Endodermal cell (in vitro differentiated cells): ENCODE measurements around the gene TMEM231. TPM values are rescaled to one million over a fixed set of nuclear protein-coding genes. Genes with fewer than 3 reads are reported as not detected.
"Not testable (repeated sequence)": the region's sequence is repeated elsewhere in the genome, so short reads cannot be mapped to it uniquely, and the experiment has no call there.

Experiments used
- DNase-seq: peaks from one replicate; pipeline ENCODE4 v3.0.0-alpha.2; 2017
- H3K27ac ChIP-seq: 2 replicates; pipeline ENCODE4 v1.5.1; 2013; ENCODE audit warnings: mild to moderate bottlenecking, low read depth, low read length, moderate library complexity
- H3K27me3 ChIP-seq: 2 replicates; pipeline ENCODE4 v1.6.1; 2013; ENCODE audit warnings: mild to moderate bottlenecking, low read length, moderate library complexity; ENCODE audit not compliant: insufficient read depth, control insufficient read depth, poor library complexity, severe bottlenecking
- H3K36me3 ChIP-seq: 2 replicates; pipeline ENCODE4 v1.7.0; 2013; ENCODE audit warnings: mild to moderate bottlenecking, low read length, moderate library complexity; ENCODE audit not compliant: control insufficient read depth, insufficient read depth
- H3K4me1 ChIP-seq: one replicate; pipeline ENCODE4 v1.7.0; 2013; ENCODE audit warnings: low read length; ENCODE audit not compliant: control insufficient read depth, insufficient read depth
- H3K4me3 ChIP-seq: 2 replicates; pipeline ENCODE4 v1.5.1; 2013; ENCODE audit warnings: mild to moderate bottlenecking, low read length, moderate library complexity
- H3K9ac ChIP-seq: 2 replicates; pipeline ENCODE4 v1.6.1; 2013; ENCODE audit warnings: mild to moderate bottlenecking, low read length, moderate library complexity; ENCODE audit not compliant: poor library complexity, severe bottlenecking; ENCODE audit errors: extremely low read depth
- H3K9me3 ChIP-seq: 2 replicates; pipeline ENCODE4 v1.6.1; 2013; ENCODE audit warnings: mild to moderate bottlenecking, low read length, moderate library complexity; ENCODE audit not compliant: control insufficient read depth
- H3K27ac Mint-ChIP-seq: 2 replicates; pipeline ENCODE4 v1.8.0; 2020; ENCODE audit warnings: mixed read lengths
- H3K27me3 Mint-ChIP-seq: 2 replicates; pipeline ENCODE4 v1.8.0; 2021; ENCODE audit warnings: mild to moderate bottlenecking, mixed read lengths; ENCODE audit not compliant: insufficient read depth
- H3K36me3 Mint-ChIP-seq: 2 replicates; pipeline ENCODE4 v1.8.0; 2020; ENCODE audit warnings: low read depth, mixed read lengths
- H3K4me1 Mint-ChIP-seq: 2 replicates; pipeline ENCODE4 v1.8.0; 2020; ENCODE audit warnings: mixed read lengths
- H3K4me3 Mint-ChIP-seq: 2 replicates; pipeline ENCODE4 v1.8.0; 2020; ENCODE audit warnings: mild to moderate bottlenecking, moderate library complexity, mixed read lengths
- H3K9me3 Mint-ChIP-seq: 2 replicates; pipeline ENCODE4 v1.8.0; 2020; ENCODE audit warnings: mild to moderate bottlenecking, mixed read lengths
- WGBS, 2 experiments: methylation state at CpG; one replicate each; pipeline versions ENCODE4 v1.1.5 to v1.1.7; 2013; ENCODE audit warnings: missing lambda C conversion rate in 2 of 2, mixed read lengths in 1 of 2; ENCODE audit not compliant: insufficient coverage in 1 of 2, insufficient read length in 1 of 2; 5-methylcytosine and 5-hydroxymethylcytosine counted together
- total RNA-seq, 2 donors: library from RNA; stranded (reverse); fragmentation: NEBNext Ultra II Directional in 1 of 2; extraction: Animal tissue kit (Norgen Biotek cat#: 25700) in 1 of 2; gene quantifications; 2 replicates in 1 of 2; 3 replicates in 1 of 2; pipeline ENCODE4 v1.2.1, GENCODE V29; 2021
- TF ChIP-seq, protein P1 (sequence below): fragments of 200-600 bp; sonication (generic); conservative IDR thresholded peaks from 2 replicates; pipeline ENCODE4 v1.5.0; 2021; ENCODE audit warnings: antibody characterized with exemption, mild to moderate bottlenecking

TMEM231 gene
- total RNA-seq, 2 donors from 2014 or later, result 11.9 to 15.7 TPM

DNA sequence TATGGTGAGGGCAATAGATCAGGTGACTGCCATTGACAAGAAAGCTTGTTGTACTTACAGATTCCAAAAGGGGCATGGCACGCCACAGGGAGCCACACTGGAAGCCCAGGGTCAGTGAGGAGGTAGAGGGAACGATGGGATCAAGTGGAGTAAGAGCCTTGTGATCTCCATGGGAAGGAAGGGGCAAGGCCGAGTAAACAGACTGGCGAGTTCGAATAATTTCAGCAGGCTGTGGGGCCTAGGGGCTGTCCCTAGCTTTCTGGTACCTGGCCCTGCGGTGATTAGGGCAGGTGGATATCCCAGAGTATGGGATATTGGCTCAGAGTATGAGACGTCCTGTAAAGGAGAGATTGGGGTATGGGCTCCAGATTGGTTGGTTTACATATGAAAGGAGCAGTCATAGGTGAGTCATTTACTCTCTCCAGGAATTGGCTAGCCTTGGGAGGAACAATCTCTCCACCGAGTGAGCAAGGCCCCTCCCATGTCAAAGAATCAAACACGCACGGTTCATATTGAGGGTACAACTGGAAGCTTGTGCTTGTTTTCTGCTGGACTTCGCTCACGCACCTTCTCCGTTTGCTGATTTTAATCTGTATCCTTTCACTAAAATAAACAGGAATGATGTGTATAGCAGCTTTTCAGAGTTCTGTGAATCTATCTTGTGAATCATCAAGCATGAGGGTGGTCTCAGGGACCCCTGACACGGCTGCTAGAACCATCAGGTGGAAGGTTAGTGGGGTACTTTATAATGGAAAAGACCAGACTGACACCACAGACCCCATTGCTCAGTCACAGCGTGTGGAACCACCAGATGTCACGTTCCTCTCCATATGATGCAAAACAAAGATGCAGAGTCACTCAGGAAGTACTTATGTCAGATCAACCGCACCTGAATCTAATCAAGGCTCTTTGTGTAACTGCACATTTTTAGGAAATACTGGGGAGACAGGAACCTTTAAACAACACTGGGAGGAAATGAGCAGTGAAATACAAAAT is 38.1 kb upstream of the TMEM231 start:
- WGBS, 2 experiments, result 59 to 74% methylated on average over 11 to 17 of the region's 17 CpGs
- no peak overlapping the region for H3K4me3 Mint-ChIP-seq
- Histone ChIP-seq H3K4me3 (no peak overlapping the region), H3K27me3 (no peaks in the 10 kb centered on the region), H3K4me1 (peaks cover 10% of the 10 kb centered on the region), H3K9me3 (peaks cover 7% of the 10 kb centered on the region), H3K9ac (no peak overlapping the region), H3K36me3 (peaks cover 12% of the 10 kb centered on the region), H3K27ac (peak overlapping the region; percentile 35)
- H3K27ac Mint-ChIP-seq, result peak overlapping the region; percentile 76
- H3K4me1 Mint-ChIP-seq, result peaks cover 26% of the 10 kb centered on the region
- no peaks in the 10 kb centered on the region for H3K27me3 Mint-ChIP-seq
- H3K36me3 Mint-ChIP-seq, result peaks cover 25% of the 10 kb centered on the region
- H3K9me3 Mint-ChIP-seq, result peaks cover 4% of the 10 kb centered on the region
- TF ChIP-seq, protein P1, sequence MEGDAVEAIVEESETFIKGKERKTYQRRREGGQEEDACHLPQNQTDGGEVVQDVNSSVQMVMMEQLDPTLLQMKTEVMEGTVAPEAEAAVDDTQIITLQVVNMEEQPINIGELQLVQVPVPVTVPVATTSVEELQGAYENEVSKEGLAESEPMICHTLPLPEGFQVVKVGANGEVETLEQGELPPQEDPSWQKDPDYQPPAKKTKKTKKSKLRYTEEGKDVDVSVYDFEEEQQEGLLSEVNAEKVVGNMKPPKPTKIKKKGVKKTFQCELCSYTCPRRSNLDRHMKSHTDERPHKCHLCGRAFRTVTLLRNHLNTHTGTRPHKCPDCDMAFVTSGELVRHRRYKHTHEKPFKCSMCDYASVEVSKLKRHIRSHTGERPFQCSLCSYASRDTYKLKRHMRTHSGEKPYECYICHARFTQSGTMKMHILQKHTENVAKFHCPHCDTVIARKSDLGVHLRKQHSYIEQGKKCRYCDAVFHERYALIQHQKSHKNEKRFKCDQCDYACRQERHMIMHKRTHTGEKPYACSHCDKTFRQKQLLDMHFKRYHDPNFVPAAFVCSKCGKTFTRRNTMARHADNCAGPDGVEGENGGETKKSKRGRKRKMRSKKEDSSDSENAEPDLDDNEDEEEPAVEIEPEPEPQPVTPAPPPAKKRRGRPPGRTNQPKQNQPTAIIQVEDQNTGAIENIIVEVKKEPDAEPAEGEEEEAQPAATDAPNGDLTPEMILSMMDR, result no peak
- peak; percentile 79 for DNase-seq

DNA sequence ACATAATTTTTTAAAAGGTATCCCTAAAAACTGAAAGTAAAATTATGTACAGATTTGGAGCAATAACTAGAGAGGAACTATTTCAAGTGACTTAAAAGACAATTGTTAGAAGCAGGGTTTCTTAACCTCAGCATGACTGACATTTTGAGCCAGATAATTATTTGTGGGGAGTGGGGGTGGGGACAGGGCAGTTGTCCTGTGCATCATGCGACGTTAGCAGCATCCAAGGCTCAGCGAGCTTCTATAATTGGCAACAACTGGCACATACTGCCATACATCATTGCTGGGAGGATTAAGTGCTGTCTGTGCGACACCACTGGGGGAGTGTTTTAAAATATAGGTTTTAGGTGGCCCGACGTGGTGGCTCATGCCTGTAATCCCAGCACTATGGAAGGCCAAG is 37.3 kb upstream of the TMEM231 start:
- no peak overlapping the region for H3K27ac ChIP-seq
- Mint-ChIP-seq H3K4me3 (no peak overlapping the region), H3K27me3 (no peaks in the 10 kb centered on the region), H3K9me3 (peaks cover 4% of the 10 kb centered on the region), H3K27ac (peak overlapping the region; percentile 35), H3K36me3 (peaks cover 27% of the 10 kb centered on the region), H3K4me1 (peaks cover 26% of the 10 kb centered on the region)
- H3K36me3 ChIP-seq, result peaks cover 11% of the 10 kb centered on the region
- H3K27me3 ChIP-seq, result no peaks in the 10 kb centered on the region
- H3K4me1 ChIP-seq, result peaks cover 10% of the 10 kb centered on the region
- H3K4me3 ChIP-seq, result no peak overlapping the region
- H3K9ac ChIP-seq, result no peak overlapping the region
- peaks cover 7% of the 10 kb centered on the region for H3K9me3 ChIP-seq
- TF ChIP-seq, protein P1, result no peak
- DNase-seq, result no peak
- WGBS, 2 experiments, result 96 to 97% methylated on average over 5 to 6 of the region's 6 CpGs

DNA sequence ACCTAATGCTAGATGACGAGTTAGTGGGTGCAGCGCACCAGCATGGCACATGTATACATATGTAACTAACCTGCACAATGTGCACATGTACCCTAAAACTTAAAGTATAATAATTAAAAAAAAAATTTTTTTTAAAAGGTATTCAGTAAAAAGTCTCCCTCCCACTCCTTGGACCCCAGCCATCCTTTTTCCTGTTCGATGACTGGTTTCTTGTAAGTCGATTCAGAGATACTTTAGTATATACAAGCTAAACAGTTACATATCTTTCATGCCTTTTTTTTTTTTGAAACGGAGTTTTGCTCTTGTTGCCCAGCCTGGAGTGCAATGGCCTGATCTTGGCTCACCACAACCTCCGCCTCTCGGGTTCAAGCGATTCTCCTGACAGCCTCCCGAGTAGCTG is 35.9 kb upstream of the TMEM231 start:
- H3K4me3 Mint-ChIP-seq, result not testable (repeated sequence)
- WGBS, 2 experiments, result 89 to 93% methylated on average over 4 to 7 of the region's 9 CpGs

More for the DNA sequence above, 35.9 kb upstream of the TMEM231 start:
- not testable (repeated sequence) for H3K9me3 ChIP-seq, H3K27me3 ChIP-seq, H3K27ac Mint-ChIP-seq, H3K4me3 ChIP-seq, DNase-seq, H3K9me3 Mint-ChIP-seq, H3K9ac ChIP-seq, H3K4me1 ChIP-seq, H3K27ac ChIP-seq, H3K36me3 ChIP-seq, H3K27me3 Mint-ChIP-seq
- H3K36me3 Mint-ChIP-seq, result peaks cover 14% of the 10 kb centered on the region
- H3K4me1 Mint-ChIP-seq, result peaks cover 26% of the 10 kb centered on the region
